Neuronal stem cell (in vitro differentiated cells): ENCODE data around the gene VIL1.

Experiments used
- DNase-seq: peaks from one replicate; pipeline ENCODE4 v3.0.0-alpha.2; 2013; ENCODE audit warnings: low spot score
- H2AFZ ChIP-seq: one replicate; pipeline ENCODE4 v1.6.1; 2013; ENCODE audit warnings: mild to moderate bottlenecking, low read length, inconsistent platforms
- H2AK5ac ChIP-seq: 2 replicates; pipeline ENCODE4 v1.6.1; 2013; ENCODE audit warnings: low read depth, mild to moderate bottlenecking, inconsistent platforms, low read length, moderate library complexity, mixed read lengths
- H2BK120ac ChIP-seq: 2 replicates; pipeline ENCODE4 v1.6.1; 2013; ENCODE audit warnings: low read depth, mild to moderate bottlenecking, inconsistent platforms, low read length, moderate library complexity, mixed read lengths
- H2BK12ac ChIP-seq: one replicate; pipeline ENCODE4 v1.6.1; 2013; ENCODE audit warnings: low read length, inconsistent platforms
- H2BK15ac ChIP-seq: 2 replicates; pipeline ENCODE4 v1.6.1; 2013; ENCODE audit warnings: mild to moderate bottlenecking, low read length, inconsistent platforms, mixed read lengths
- H2BK5ac ChIP-seq: one replicate; pipeline ENCODE4 v1.6.1; 2013; ENCODE audit warnings: inconsistent platforms, mild to moderate bottlenecking, low read length, moderate library complexity
- H3K14ac ChIP-seq: one replicate; pipeline ENCODE4 v1.6.1; 2013; ENCODE audit warnings: low read length, inconsistent platforms
- H3K18ac ChIP-seq: 2 replicates; pipeline ENCODE4 v1.6.1; 2013; ENCODE audit warnings: low read length, inconsistent platforms
- H3K23ac ChIP-seq: 2 replicates; pipeline ENCODE4 v1.6.1; 2013; ENCODE audit warnings: low read depth, mild to moderate bottlenecking, mixed read lengths, low read length, inconsistent platforms; ENCODE audit not compliant: poor library complexity
- H3K27ac ChIP-seq: replicated peaks from 3 replicates; pipeline ENCODE4 v1.5.1; 2013; ENCODE audit warnings: low read length, inconsistent platforms
- H3K27me3 ChIP-seq, 3 experiments: 2 replicates each; pipeline ENCODE4 v1.6.1; 2013; ENCODE audit warnings: low read length in 3 of 3, mild to moderate bottlenecking in 2 of 3, inconsistent platforms in 1 of 3, low read depth in 1 of 3, mixed read lengths in 1 of 3, moderate library complexity in 1 of 3; ENCODE audit not compliant: control insufficient read depth in 3 of 3, insufficient read depth in 3 of 3
- H3K36me3 ChIP-seq, 2 donors: replicated peaks in 1 of 2; 2 replicates each; pipeline ENCODE4 v1.6.1; 2013; ENCODE audit warnings: low read length in 2 of 2; ENCODE audit not compliant: control insufficient read depth in 2 of 2, insufficient read depth in 2 of 2
- H3K4ac ChIP-seq: 2 replicates; pipeline ENCODE4 v1.6.1; 2013; ENCODE audit warnings: inconsistent platforms, mild to moderate bottlenecking, low read length, moderate library complexity
- H3K4me1 ChIP-seq, 2 donors: 1 replicate in 1 of 2; 2 replicates in 1 of 2; pipeline ENCODE4 v1.6.1; 2013; ENCODE audit warnings: low read length in 2 of 2, low read depth in 1 of 2; ENCODE audit not compliant: control insufficient read depth in 2 of 2, insufficient read depth in 1 of 2
- H3K4me2 ChIP-seq: one replicate; pipeline ENCODE4 v1.6.1; 2013; ENCODE audit warnings: mild to moderate bottlenecking, low read length, inconsistent platforms; ENCODE audit not compliant: insufficient read depth, poor library complexity, severe bottlenecking
- H3K4me3 ChIP-seq, 2 donors: 2 replicates each; pipeline ENCODE4 v1.5.1; 2013; ENCODE audit warnings: low read length in 2 of 2, mild to moderate bottlenecking in 2 of 2, inconsistent platforms in 1 of 2, moderate library complexity in 1 of 2
- H3K79me1 ChIP-seq: one replicate; pipeline ENCODE4 v1.6.1; 2013; ENCODE audit warnings: low read depth, mild to moderate bottlenecking, inconsistent platforms, low read length, moderate library complexity
- H3K9ac ChIP-seq: one replicate; pipeline ENCODE4 v1.6.1; 2013; ENCODE audit warnings: mild to moderate bottlenecking, low read depth, low read length, inconsistent platforms; ENCODE audit not compliant: poor library complexity
- H3K9me3 ChIP-seq, 2 donors: replicated peaks in 1 of 2; 2 replicates each; pipeline versions ENCODE3 to v1.6.1; 2013; ENCODE audit warnings: low read length in 2 of 2, mild to moderate bottlenecking in 2 of 2, inconsistent platforms in 1 of 2, low read depth in 1 of 2, mixed read lengths in 1 of 2, moderate library complexity in 1 of 2; ENCODE audit not compliant: control insufficient read depth in 2 of 2, insufficient read depth in 1 of 2
- H4K8ac ChIP-seq: one replicate; pipeline ENCODE4 v1.6.1; 2013; ENCODE audit warnings: low read depth, mild to moderate bottlenecking, inconsistent platforms, low read length, moderate library complexity
- H4K91ac ChIP-seq: one replicate; pipeline ENCODE4 v1.6.1; 2013; ENCODE audit warnings: low read length, low read depth, mild to moderate bottlenecking, inconsistent platforms; ENCODE audit not compliant: poor library complexity
- WGBS, 2 donors: extraction: QIAGEN DNeasy Blood & Tissue Kit; methylation state at CpG; one replicate each; pipeline ENCODE4 v1.1.7; 2013; ENCODE audit warnings: missing lambda C conversion rate in 2 of 2, mixed read lengths in 1 of 2; ENCODE audit not compliant: insufficient read length in 2 of 2, insufficient replicate concordance in 1 of 2; ENCODE audit errors: extremely low coverage in 2 of 2; 5-methylcytosine and 5-hydroxymethylcytosine counted together

The VIL1 gene

DNA sequence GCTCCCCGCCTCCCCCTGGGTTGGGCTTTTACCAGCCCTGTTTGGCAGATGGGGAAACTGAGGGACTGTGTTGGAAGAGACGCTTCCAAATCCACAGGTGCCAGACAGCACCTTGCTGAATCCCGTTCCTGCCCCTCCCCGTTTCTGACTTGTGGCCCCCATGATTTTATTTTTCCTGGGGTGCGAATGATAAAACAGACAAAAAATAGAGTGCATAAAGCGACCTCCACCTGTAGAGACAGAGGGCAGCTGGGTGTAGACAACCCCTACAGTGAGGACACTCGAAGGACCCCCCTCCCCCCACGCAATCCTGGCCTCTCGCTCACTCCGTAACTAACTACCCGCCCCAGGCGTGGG is 21.5 kb upstream of the VIL1 start:
- H3K18ac ChIP-seq, result peak overlapping the region; percentile 84
- H4K91ac ChIP-seq, result no peak overlapping the region
- H3K9me3 ChIP-seq, result peaks cover 0 to 3% of the 10 kb centered on the region in 2 donors
- H3K9ac ChIP-seq, result peak overlapping the region; percentile 30
- H3K4me1 ChIP-seq, result peaks cover 28 to 33% of the 10 kb centered on the region in 2 donors
- H3K79me1 ChIP-seq, result peaks cover 8% of the 10 kb centered on the region
- H2BK12ac ChIP-seq, result no peak overlapping the region
- H2BK15ac ChIP-seq, result peak overlapping the region; percentile 94
- no peak overlapping the region for H2BK5ac ChIP-seq
- peak overlapping the region; percentile 78 for H3K4me2 ChIP-seq
- peaks cover 22 to 45% (median 35%) of the 10 kb centered on the region in 3 experiments for H3K27me3 ChIP-seq
- peak overlapping the region in 1 of 2 donors; percentile 9 for H3K4me3 ChIP-seq
- no peak overlapping the region for H2BK120ac ChIP-seq
- no peak overlapping the region for H3K4ac ChIP-seq
- no CpG with 5 or more reads among the region's 12 CpGs for WGBS, 2 donors
- DNase-seq, result no peak
- peak overlapping the region; percentile 47 for H3K14ac ChIP-seq
- peaks cover 6 to 11% of the 10 kb centered on the region in 2 donors for H3K36me3 ChIP-seq
- peak overlapping the region; percentile 69 for H3K23ac ChIP-seq
- no peak overlapping the region for H3K27ac ChIP-seq
- H2AK5ac ChIP-seq, result peak overlapping the region; percentile 49
- peak overlapping the region; percentile 92 for H2AFZ ChIP-seq
- H4K8ac ChIP-seq, result no peak overlapping the region

DNA sequence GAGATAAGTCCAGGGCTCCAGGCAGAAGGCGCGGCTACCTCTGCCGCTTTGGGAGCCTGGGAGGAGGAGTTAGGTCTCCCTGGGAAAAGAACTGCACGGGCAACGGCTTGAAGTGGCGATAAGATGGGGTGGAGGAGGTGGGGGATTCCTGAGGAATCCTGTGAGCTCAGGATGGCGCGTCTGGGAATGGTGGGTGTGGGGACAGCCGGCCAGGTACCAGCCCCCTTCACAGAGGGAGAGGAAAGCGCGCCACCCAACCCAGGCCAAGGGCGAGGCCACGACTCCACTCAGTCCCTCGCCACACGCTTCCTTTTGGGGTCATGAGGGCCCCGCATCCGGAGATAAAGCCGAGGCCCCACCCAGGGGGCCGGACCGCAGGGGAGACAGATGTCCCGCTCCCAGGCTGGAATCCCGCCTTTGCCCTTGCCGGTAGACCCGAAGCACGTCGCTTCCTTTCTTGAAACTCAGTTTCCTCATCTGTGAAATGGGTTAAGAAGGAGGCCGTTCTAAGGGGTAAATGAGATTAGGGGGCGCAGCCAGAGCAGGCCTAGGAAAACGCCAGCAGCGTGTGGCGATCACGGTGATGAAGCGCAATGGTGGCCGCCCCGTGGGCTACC is 21.0 kb upstream of the VIL1 start:
- Histone ChIP-seq H3K9ac (peak overlapping the region; percentile 30), H3K27me3 (peaks cover 22 to 45% (median 35%) of the 10 kb centered on the region in 3 experiments), H3K4me3 (peak overlapping the region; percentile 9 to 12), H2BK12ac (no peak overlapping the region), H3K4me2 (peak overlapping the region; percentile 78), H3K27ac (no peak overlapping the region), H3K9me3 (peaks cover 0 to 3% of the 10 kb centered on the region in 2 donors), H4K91ac (no peak overlapping the region), H2BK120ac (peak overlapping the region; percentile 72), H4K8ac (no peak overlapping the region), H3K14ac (peak overlapping the region; percentile 47), H3K36me3 (peaks cover 8 to 16% of the 10 kb centered on the region in 2 donors), H2BK15ac (peak overlapping the region; percentile 94), H2AFZ (peak overlapping the region; percentile 92), H2AK5ac (peak overlapping the region; percentile 92), H3K79me1 (peaks cover 8% of the 10 kb centered on the region), H3K18ac (peak overlapping the region; percentile 84), H3K4ac (no peak overlapping the region), H2BK5ac (no peak overlapping the region), H3K4me1 (peaks cover 28 to 32% of the 10 kb centered on the region in 2 donors), H3K23ac (peak overlapping the region; percentile 69)
- DNase-seq, result peak; percentile 23
- WGBS, 2 donors, result no CpG with 5 or more reads among the region's 35 CpGs

DNA sequence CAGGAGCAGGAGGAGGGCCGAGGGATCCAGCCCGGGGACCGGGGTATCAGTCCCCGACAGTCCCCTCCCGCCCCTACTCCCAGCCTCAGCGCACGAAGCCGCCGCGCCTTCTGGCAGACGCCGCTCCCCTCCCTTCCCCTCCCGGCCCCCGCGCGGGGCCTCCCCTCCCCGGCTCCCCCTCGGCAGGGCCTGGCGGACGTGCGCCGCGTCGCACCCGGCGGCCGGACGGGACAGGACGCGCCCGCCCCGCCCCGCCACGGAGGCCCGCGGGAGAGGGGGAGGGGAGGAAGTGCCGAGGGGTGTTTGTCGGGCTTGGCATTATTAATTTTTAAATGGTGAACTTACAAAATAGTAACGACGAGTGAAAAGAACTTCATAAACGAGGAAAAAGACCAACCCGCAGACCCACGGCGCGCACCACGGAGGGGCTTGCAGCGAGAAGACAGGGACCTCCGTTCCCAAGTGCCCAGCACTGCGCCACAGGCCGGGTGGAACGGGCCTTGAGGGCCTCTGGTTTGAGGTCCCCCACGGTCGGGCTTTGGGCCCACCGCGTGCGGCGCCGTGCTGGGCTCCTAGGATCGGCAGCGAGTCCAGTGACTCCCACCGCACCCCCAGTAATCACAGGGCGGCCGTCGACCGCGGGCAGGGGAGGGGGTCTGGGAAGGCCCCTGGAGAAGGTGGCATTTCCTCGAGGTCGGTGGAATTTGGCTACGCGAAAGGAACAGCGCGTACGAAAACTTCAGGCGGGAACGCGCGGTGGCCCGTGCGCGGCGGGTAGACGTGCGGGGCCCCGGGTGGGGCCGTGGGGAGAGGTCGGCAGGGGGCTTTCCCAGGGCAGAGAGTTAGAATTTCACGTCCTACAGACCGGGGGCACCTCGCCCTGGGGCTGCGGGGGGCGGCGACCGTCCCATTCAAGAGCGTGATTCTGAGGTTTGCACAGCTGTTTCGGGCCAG is 20.2 kb upstream of the VIL1 start:
- peaks cover 13 to 24% of the 10 kb centered on the region in 2 donors for H3K36me3 ChIP-seq
- H3K4me1 ChIP-seq, result peaks cover 28 to 30% of the 10 kb centered on the region in 2 donors
- H3K18ac ChIP-seq, result peak overlapping the region; percentile 91
- peak overlapping the region; percentile 71 for H3K14ac ChIP-seq
- peak overlapping the region; percentile 78 for H3K4me2 ChIP-seq
- peak overlapping the region; percentile 92 for H2AFZ ChIP-seq
- H3K27ac ChIP-seq, result no peak overlapping the region
- H2BK5ac ChIP-seq, result peak overlapping the region; percentile 9
- H4K91ac ChIP-seq, result no peak overlapping the region
- H4K8ac ChIP-seq, result no peak overlapping the region
- H3K23ac ChIP-seq, result peak overlapping the region; percentile 69
- H2BK12ac ChIP-seq, result peak overlapping the region; percentile 88
- peak; percentile 31 for DNase-seq
- peak overlapping the region; percentile 72 for H2BK120ac ChIP-seq
- H3K9me3 ChIP-seq, result peaks cover 0 to 3% of the 10 kb centered on the region in 2 donors
- H2AK5ac ChIP-seq, result peak overlapping the region; percentile 99
- WGBS, 2 donors, result no CpG with 5 or more reads among the region's 95 CpGs
- H3K4ac ChIP-seq, result peak overlapping the region; percentile 23
- H2BK15ac ChIP-seq, result peak overlapping the region; percentile 94
- peak overlapping the region; percentile 63 for H3K9ac ChIP-seq
- peaks cover 8% of the 10 kb centered on the region for H3K79me1 ChIP-seq
- peak overlapping the region; percentile 73 to 92 for H3K4me3 ChIP-seq
- H3K27me3 ChIP-seq, result peaks cover 22 to 44% (median 35%) of the 10 kb centered on the region in 3 experiments
